ENCODE data around the gene SERPINA12. TPM values are rescaled to one million over a fixed set of nuclear protein-coding genes. Genes with fewer than 3 reads are reported as not detected.

SERPINA12 gene
- total RNA-seq, 1 experiment from 2014 or later = not detected

GRCh38 chr14:94455928-94456327, 53.3 kb downstream of the SERPINA12 start:
- H3K9me3 Mint-ChIP-seq = peaks cover 66% of the 10 kb centered on the region

More at GRCh38 chr14:94455928-94456327, 53.3 kb downstream of the SERPINA12 start:
- Mint-ChIP-seq H3K4me1 (peaks cover 38% of the 10 kb centered on the region), H3K4me3 (no peak overlapping the region), H3K36me3 (peaks cover 53% of the 10 kb centered on the region), H3K27ac (no peak overlapping the region), H3K27me3 (ENCODE audit: low read depth) (peaks cover 8% of the 10 kb centered on the region; the same call in 1 of the 2 replicates)
- DNase-seq (ENCODE audit: low spot score) (no peak), ATAC-seq (no peak)
- CTCF ChIA-PET = interaction anchor here (0.7 to 1.1 kb wide), 2 partner anchors 30 to 977 kb away, joined by 3 to 5 read pairs; no protein-coding TSS in a partner anchor
- TF ChIP-seq CREB1 (CRISPR knock-in tag; IDR thresholded peaks at IDR 0.05) (no peak), TEAD4 (CRISPR knock-in tag; IDR thresholded peaks at IDR 0.05) (no peak), ELF4 (CRISPR knock-in tag; IDR thresholded peaks at IDR 0.05; ENCODE audit: low read depth) (no peak), STAT6 (CRISPR knock-in tag; conservative IDR thresholded peaks at IDR 0.05; ENCODE audit: low read depth) (no peak), NR3C1 (CRISPR knock-in tag; conservative IDR thresholded peaks at IDR 0.05; ENCODE audit: low read depth) (no peak), ATF1 (CRISPR knock-in tag; IDR thresholded peaks at IDR 0.05) (no peak), ZNF138 (CRISPR knock-in tag; conservative IDR thresholded peaks at IDR 0.05) (no peak), ZNF532 (CRISPR knock-in tag; IDR thresholded peaks at IDR 0.05; ENCODE audit: borderline replicate concordance) (no peak), ZBTB21 (CRISPR knock-in tag; IDR thresholded peaks at IDR 0.05; ENCODE audit: borderline replicate concordance) (no peak), CTCF (IDR thresholded peaks at IDR 0.05) (no peak), PREB (CRISPR knock-in tag; IDR thresholded peaks at IDR 0.05; ENCODE audit: borderline replicate concordance) (no peak), NFYB (CRISPR knock-in tag; conservative IDR thresholded peaks at IDR 0.05; ENCODE audit: low read depth) (no peak), ZNF281 (CRISPR knock-in tag; IDR thresholded peaks at IDR 0.05) (no peak), TP53 (CRISPR knock-in tag; IDR thresholded peaks at IDR 0.05) (no peak), NR1H2 (CRISPR knock-in tag; IDR thresholded peaks at IDR 0.05) (no peak), E2F5 (CRISPR knock-in tag; IDR thresholded peaks at IDR 0.05) (no peak)
- POLR2A ChIA-PET = interaction anchor here (0.7 kb wide), 1 partner anchor 142 kb away, joined by 3 read pairs; no protein-coding TSS in a partner anchor
